Measurements from ENCODE around the gene RASSF4.
"Not testable (repeated sequence)": the region's sequence is repeated elsewhere in the genome, so short reads cannot be mapped to it uniquely, and the experiment has no call there.

Gene RASSF4

GRCh38 chr10:45006276-45007030 lies 46.9 kb downstream of the RASSF4 start:
- no peak for DNase-seq (ENCODE audit: low read depth)

GRCh38 chr10:45008524-45009161 lies 49.0 kb downstream of the RASSF4 start:
- DNase-seq (ENCODE audit: low read depth), result no peak

GRCh38 chr10:45014557-45014956 lies 55.0 kb downstream of the RASSF4 start:
- DNase-seq (ENCODE audit: low read depth), result not testable (repeated sequence)

- no peak for DNase-seq (ENCODE audit: low read depth)
These were observed 56.0 kb downstream of the RASSF4 start for GRCh38 chr10:45015590-45015989.

- DNase-seq (ENCODE audit: low read depth), result no peak
These were observed 63.8 kb downstream of the RASSF4 start for GRCh38 chr10:45023426-45023825.

GRCh38 chr10:45034301-45034700 lies 74.7 kb downstream of the RASSF4 start:
- DNase-seq (ENCODE audit: low read depth), result no peak

GRCh38 chr10:45035673-45036072 lies 76.1 kb downstream of the RASSF4 start:
- DNase-seq (ENCODE audit: low read depth), result no peak

- no peak for DNase-seq (ENCODE audit: low read depth)
These were observed 81.4 kb downstream of the RASSF4 start for GRCh38 chr10:45040921-45041542.

- DNase-seq (ENCODE audit: low read depth), result no peak
These were observed 84.7 kb downstream of the RASSF4 start for GRCh38 chr10:45044290-45044689.
